GM12865 (cell line): ENCODE results near the gene MRPL33.

Experiments used
- DNase-seq: peaks from one replicate; pipeline ENCODE4 v3.0.0; 2010; ENCODE audit warnings: low read depth
- H3K4me3 ChIP-seq: 2 replicates; pipeline ENCODE4 v1.5.1; 2011; ENCODE audit warnings: mild to moderate bottlenecking, low read depth, low read length, control low read depth
- CTCF ChIP-seq: IDR thresholded peaks from 2 replicates; pipeline ENCODE4 v1.5.1; 2011; ENCODE audit warnings: low read length, control low read depth, low read depth, inconsistent platforms; ENCODE audit not compliant: insufficient read depth; ENCODE audit errors: missing control alignments

Gene MRPL33

GRCh38 chr2:27808418-27808817 is 36.9 kb downstream of the MRPL33 start:
- no peak for TF ChIP-seq CTCF
- DNase-seq: no peak
- H3K4me3 ChIP-seq: no peak overlapping the region

GRCh38 chr2:27808984-27809383 is 37.5 kb downstream of the MRPL33 start:
- TF ChIP-seq CTCF: no peak
- no peak for DNase-seq
- H3K4me3 ChIP-seq: no peak overlapping the region

GRCh38 chr2:27809761-27810241 is 38.3 kb downstream of the MRPL33 start:
- TF ChIP-seq CTCF: no peak
- DNase-seq: no peak
- H3K4me3 ChIP-seq: no peak overlapping the region

GRCh38 chr2:27810455-27810854 is 38.9 kb downstream of the MRPL33 start:
- no peak overlapping the region for H3K4me3 ChIP-seq
- no peak for DNase-seq
- no peak for TF ChIP-seq CTCF

GRCh38 chr2:27811768-27812167 is 40.2 kb downstream of the MRPL33 start:
- no peak overlapping the region for H3K4me3 ChIP-seq
- no peak for DNase-seq
- no peak for TF ChIP-seq CTCF

- no peak overlapping the region for H3K4me3 ChIP-seq
- TF ChIP-seq CTCF: no peak
- DNase-seq: no peak
These were observed 43.2 kb downstream of the MRPL33 start for GRCh38 chr2:27814758-27815157.

- TF ChIP-seq CTCF: no peak
- DNase-seq: no peak
- no peak overlapping the region for H3K4me3 ChIP-seq
These were observed 44.4 kb downstream of the MRPL33 start for GRCh38 chr2:27815860-27816438.
